Measurements from ENCODE around the gene CNOT9. TPM values are rescaled to one million over a fixed set of nuclear protein-coding genes. Genes with fewer than 3 reads are reported as not detected.

Gene CNOT9
- total and polyA plus RNA-seq, 10 of the 15 experiments (the other 5 are each of a cell fraction or from before 2014, with no cell fraction given), result 51.0 to 172 (median 98.2) TPM

GRCh38 chr2:218626369-218626768, 57.7 kb downstream of the CNOT9 start:
- H3K27me3 ChIP-seq (replicated peaks in 1 of 2; ENCODE audit: control insufficient read depth in 2 of 2, insufficient read depth in 2 of 2, low read length in 1 of 2), result no peaks in the 10 kb centered on the region
- SMC1A ChIA-PET (ENCODE audit: uncharacterized antibody, unreplicated experiment), result no interaction called here
- no peaks in the 10 kb centered on the region for H3K4me1 ChIP-seq (ENCODE audit: control insufficient read depth, insufficient read depth, low read length)
- H3K4me2 ChIP-seq (ENCODE audit: control insufficient read depth, insufficient read depth), result no peak overlapping the region
- CTCF ChIA-PET, result no interaction called here
- BruUV-seq (replicated peaks), result no TSS peak
- TF ChIP-seq SMARCA5 (IDR thresholded peaks at IDR 0.05), result no peak
- no peak for TF ChIP-seq HDGF (IDR thresholded peaks at IDR 0.05)
- TF ChIP-seq RCOR1 (conservative IDR thresholded peaks at IDR 0.05; ENCODE audit: low read depth, low read length), result no peak
- no peak for TF ChIP-seq SPI1 (IDR thresholded peaks at IDR 0.05; ENCODE audit: borderline replicate concordance, insufficient read depth, low read depth, low read length)
- no peak for TF ChIP-seq SIN3A (IDR thresholded peaks at IDR 0.05; ENCODE audit: low read depth, low read length)
- no peak for TF ChIP-seq PML (IDR thresholded peaks at IDR 0.05; ENCODE audit: low read length)
- TF ChIP-seq SREBF2 (IDR thresholded peaks at IDR 0.05; ENCODE audit: low read length), result no peak
- no peak overlapping the region for H3K9ac ChIP-seq (ENCODE audit: control insufficient read depth, insufficient read depth, low read length)
- in situ Hi-C loops (cut with MboI), result no loop called here
- intact Hi-C loops (cut with micrococcal nuclease; ENCODE audit: unreplicated experiment), result no loop called here
- no peak overlapping the region for H3K4me3 ChIP-seq
- RAD21 ChIA-PET (ENCODE audit: unreplicated experiment), result no interaction called here
- H3K79me2 ChIP-seq (ENCODE audit: control insufficient read depth, insufficient read depth, low read length), result no peaks in the 10 kb centered on the region
- FAIRE-seq (no peak), DNase-seq (ENCODE audit: low read depth, low spot score) (no peak), ATAC-seq (no peak)
- no peaks in the 10 kb centered on the region for H3K9me3 ChIP-seq (replicated peaks; ENCODE audit: control insufficient read depth, insufficient read depth, low read length)
- WGBS (ENCODE audit: insufficient coverage, insufficient replicate concordance, low lambda C conversion rate, missing lambda C conversion rate), result 45% methylated on average over 4 of the region's 4 CpGs
- POLR2A ChIA-PET, result no interaction called here
- H2AFZ ChIP-seq (ENCODE audit: control insufficient read depth, low read depth, low read length), result no peak overlapping the region
- H4K20me1 ChIP-seq (ENCODE audit: control insufficient read depth, insufficient read depth), result no peaks in the 10 kb centered on the region
- no peak overlapping the region for H3K27ac ChIP-seq (ENCODE audit: control insufficient read depth, insufficient read depth)
- H3K36me3 ChIP-seq (ENCODE audit: control insufficient read depth in 2 of 2, insufficient read depth in 2 of 2, low read length in 1 of 2), result no peaks in the 10 kb centered on the region

- RAD21 ChIA-PET (ENCODE audit: unreplicated experiment), result no interaction called here
- in situ Hi-C loops (cut with MboI), result no loop called here
- POLR2A ChIA-PET, result no interaction called here
- no peak overlapping the region for H3K9ac ChIP-seq (ENCODE audit: control insufficient read depth, insufficient read depth, low read length)
- no peaks in the 10 kb centered on the region for H3K9me3 ChIP-seq (replicated peaks; ENCODE audit: control insufficient read depth, insufficient read depth, low read length)
- no peaks in the 10 kb centered on the region for H3K36me3 ChIP-seq (ENCODE audit: control insufficient read depth in 2 of 2, insufficient read depth in 2 of 2, low read length in 1 of 2)
- BruUV-seq (replicated peaks), result no TSS peak
- no peak overlapping the region for H3K4me3 ChIP-seq
- H3K4me1 ChIP-seq (ENCODE audit: control insufficient read depth, insufficient read depth, low read length), result no peaks in the 10 kb centered on the region
- no peak for DNase-seq (ENCODE audit: low read depth, low spot score)
- H4K20me1 ChIP-seq (ENCODE audit: control insufficient read depth, insufficient read depth), result no peaks in the 10 kb centered on the region
- no peaks in the 10 kb centered on the region for H3K27me3 ChIP-seq (replicated peaks in 1 of 2; ENCODE audit: control insufficient read depth in 2 of 2, insufficient read depth in 2 of 2, low read length in 1 of 2)
- intact Hi-C loops (cut with micrococcal nuclease; ENCODE audit: unreplicated experiment), result no loop called here
- FAIRE-seq, result no peak
- H3K27ac ChIP-seq (ENCODE audit: control insufficient read depth, insufficient read depth), result no peak overlapping the region
- CTCF ChIA-PET, result no interaction called here
- ATAC-seq, result no peak
- H3K79me2 ChIP-seq (ENCODE audit: control insufficient read depth, insufficient read depth, low read length), result no peaks in the 10 kb centered on the region
- no peak overlapping the region for H2AFZ ChIP-seq (ENCODE audit: control insufficient read depth, low read depth, low read length)
- 97% methylated on average over 4 of the region's 4 CpGs for WGBS (ENCODE audit: insufficient coverage, insufficient replicate concordance, low lambda C conversion rate, missing lambda C conversion rate)
- no peak overlapping the region for H3K4me2 ChIP-seq (ENCODE audit: control insufficient read depth, insufficient read depth)
- SMC1A ChIA-PET (ENCODE audit: uncharacterized antibody, unreplicated experiment), result no interaction called here
- TF ChIP-seq, protein P1, sequence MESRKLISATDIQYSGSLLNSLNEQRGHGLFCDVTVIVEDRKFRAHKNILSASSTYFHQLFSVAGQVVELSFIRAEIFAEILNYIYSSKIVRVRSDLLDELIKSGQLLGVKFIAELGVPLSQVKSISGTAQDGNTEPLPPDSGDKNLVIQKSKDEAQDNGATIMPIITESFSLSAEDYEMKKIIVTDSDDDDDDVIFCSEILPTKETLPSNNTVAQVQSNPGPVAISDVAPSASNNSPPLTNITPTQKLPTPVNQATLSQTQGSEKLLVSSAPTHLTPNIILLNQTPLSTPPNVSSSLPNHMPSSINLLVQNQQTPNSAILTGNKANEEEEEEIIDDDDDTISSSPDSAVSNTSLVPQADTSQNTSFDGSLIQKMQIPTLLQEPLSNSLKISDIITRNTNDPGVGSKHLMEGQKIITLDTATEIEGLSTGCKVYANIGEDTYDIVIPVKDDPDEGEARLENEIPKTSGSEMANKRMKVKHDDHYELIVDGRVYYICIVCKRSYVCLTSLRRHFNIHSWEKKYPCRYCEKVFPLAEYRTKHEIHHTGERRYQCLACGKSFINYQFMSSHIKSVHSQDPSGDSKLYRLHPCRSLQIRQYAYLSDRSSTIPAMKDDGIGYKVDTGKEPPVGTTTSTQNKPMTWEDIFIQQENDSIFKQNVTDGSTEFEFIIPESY (IDR thresholded peaks at IDR 0.05), result no peak
- no peak for TF ChIP-seq RBBP5 (conservative IDR thresholded peaks at IDR 0.05)
- no peak for TF ChIP-seq SMARCA5 (IDR thresholded peaks at IDR 0.05)
- no peak for TF ChIP-seq MEF2B (IDR thresholded peaks at IDR 0.05; ENCODE audit: partially characterized antibody, poor library complexity, severe bottlenecking)
- TF ChIP-seq E2F8 (IDR thresholded peaks at IDR 0.05; ENCODE audit: low read depth, partially characterized antibody), result no peak
- no peak for TF ChIP-seq RB1 (IDR thresholded peaks at IDR 0.05; ENCODE audit: borderline replicate concordance)
- TF ChIP-seq EZH2 (IDR thresholded peaks at IDR 0.05; ENCODE audit: borderline replicate concordance, control insufficient read depth, low read depth, low read length), result no peak
Observed at GRCh38 chr2:218627939-218628338, 59.3 kb downstream of the CNOT9 start.

Measured in GM12878 (cell line).